HL-60/S4 treated with phorbol 12-myristate 13-acetate at 8.2 ng/mL for 4 days and 3 days (cell line): ENCODE results near the gene CGRRF1.

Experiments used
- in situ Hi-C: fragments of 300-500 bp; cut with MboI; formaldehyde crosslinking; loops from 2 replicates; pipeline ENCODE4 v1.15.0; 2022; ENCODE audit warnings: low sequenced_read_pairs

Gene CGRRF1

GRCh38 chr14:54509546-54510501 is at the start of gene CGRRF1:
Gene CGRRF1 (plus strand): TSS chr14:54509906. CDS start chr14:54509960, 54 bp downstream.
- in situ Hi-C loops = no loop called here

DNA sequence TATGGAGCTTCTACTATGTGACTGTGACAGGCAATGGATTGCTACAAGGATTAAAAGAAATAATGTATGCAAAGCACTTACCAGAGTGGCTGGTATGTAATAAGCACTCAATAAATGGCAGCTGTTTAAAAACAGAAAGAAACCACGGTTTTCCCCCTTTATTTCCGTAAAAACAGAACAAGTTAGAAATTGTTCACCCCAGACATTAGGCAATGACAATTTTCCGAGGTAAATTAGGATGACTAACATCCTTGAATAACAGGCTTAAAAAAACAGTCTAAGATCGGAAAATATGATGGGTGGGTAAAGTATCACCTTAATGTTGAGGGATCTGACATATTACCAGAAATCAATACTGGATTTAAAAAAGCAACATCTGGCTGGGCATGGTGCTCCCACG is 47.7 kb upstream of the CGRRF1 start:
- in situ Hi-C loops = no loop called here

- in situ Hi-C loops = no loop called here
Measured at GRCh38 chr14:54465654-54466053, 44.1 kb upstream of the CGRRF1 start.

DNA sequence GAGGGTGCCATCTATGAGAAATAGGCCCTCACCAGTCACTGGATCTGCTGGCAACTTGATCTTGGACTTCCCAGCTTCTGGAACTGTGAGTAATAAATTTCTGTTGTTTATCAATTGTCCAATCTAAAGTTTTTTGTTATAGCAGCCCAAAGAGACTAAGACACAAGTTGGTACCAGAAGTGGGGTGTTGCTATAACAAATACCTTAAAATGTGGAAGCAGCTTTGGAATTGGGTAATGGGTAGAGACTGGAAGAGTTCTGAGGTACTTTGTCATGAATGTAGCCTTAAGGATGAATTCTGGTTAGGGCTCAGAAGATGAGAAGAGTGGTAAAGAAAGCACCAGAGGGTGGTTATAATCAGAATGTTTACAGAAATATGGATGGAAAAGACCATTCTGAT is 42.4 kb upstream of the CGRRF1 start:
- in situ Hi-C loops = no loop called here

DNA sequence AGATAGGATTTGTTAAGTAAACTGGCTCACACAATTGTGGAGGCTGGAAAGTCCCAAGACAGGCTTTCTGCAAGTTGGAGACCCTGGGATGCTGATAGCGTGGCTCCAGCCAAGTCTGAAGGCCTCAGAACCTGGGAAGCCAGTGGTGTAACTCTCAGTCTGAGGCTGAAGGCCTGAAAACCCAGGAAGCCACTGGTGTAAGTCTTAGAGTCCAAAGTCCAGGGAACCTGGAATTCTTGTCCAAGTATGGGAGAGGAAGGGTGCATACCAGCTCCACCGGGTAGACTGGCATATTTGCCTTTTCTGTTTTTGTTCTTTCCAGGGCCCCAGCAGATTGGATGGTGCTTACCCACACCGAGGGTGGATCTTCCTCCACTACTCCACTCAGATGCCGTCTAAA is 39.0 kb upstream of the CGRRF1 start:
- in situ Hi-C loops = no loop called here

GRCh38 chr14:54471641-54472040 is 38.1 kb upstream of the CGRRF1 start:
- in situ Hi-C loops = no loop called here

DNA sequence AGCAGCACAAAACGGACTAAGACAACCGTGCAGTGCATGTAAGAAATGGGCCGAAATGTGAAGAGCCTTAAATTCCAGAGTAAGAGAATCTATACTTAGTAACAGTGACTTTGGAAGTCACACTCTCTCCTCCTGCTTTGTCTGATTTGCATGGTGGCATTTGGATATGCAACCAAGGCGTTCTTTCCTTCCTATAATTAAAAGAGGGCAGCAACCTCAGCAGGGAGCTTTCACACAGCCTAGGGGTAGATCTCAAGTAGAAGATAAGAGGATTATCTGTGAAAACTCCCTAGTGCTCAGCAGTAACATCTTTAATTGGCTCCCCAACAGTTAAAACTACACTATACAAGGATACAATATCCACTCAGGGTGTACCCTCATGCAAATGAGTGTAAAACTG is 37.4 kb upstream of the CGRRF1 start:
- in situ Hi-C loops = no loop called here

GRCh38 chr14:54474232-54474793 is 35.4 kb upstream of the CGRRF1 start:
- in situ Hi-C loops = no loop called here

DNA sequence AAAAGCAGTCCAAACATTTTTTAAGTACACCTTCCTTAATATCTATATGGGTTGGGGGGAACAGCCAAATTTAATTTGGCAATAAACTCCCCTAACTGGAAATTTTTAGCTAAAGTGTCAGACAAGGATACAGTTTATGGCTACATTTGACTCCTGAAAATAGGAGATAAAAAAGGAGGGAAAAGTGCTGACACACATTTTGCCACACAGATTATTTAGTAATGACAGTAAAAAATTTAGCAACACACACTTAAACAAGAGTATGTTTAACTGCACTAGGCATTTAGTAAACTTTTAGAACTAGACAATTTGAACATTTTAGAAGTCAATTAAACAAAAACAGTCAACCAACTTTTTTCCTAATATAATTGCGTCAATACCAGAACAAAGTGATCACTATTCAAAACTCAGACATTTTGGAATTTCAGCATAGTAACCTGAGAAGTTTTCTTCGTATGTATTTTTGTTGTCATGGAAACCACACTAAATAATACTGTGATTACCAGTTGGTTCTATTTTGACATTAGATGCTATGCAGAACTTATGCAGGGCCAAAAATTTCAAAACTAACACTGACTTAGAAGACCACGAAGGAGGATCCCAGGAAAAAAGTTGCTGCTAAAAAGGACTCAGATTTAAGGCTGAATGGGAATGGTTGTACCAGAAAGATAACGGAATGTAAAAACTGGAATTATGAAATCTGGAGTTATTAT is 34.4 kb upstream of the CGRRF1 start:
- in situ Hi-C loops = no loop called here

- in situ Hi-C loops = no loop called here
Measured at GRCh38 chr14:54475911-54476310, 33.8 kb upstream of the CGRRF1 start.

GRCh38 chr14:54478636-54479215 is 31.0 kb upstream of the CGRRF1 start:
- in situ Hi-C loops = no loop called here

- in situ Hi-C loops = no loop called here
Measured at GRCh38 chr14:54480830-54481562, 28.7 kb upstream of the CGRRF1 start.

DNA sequence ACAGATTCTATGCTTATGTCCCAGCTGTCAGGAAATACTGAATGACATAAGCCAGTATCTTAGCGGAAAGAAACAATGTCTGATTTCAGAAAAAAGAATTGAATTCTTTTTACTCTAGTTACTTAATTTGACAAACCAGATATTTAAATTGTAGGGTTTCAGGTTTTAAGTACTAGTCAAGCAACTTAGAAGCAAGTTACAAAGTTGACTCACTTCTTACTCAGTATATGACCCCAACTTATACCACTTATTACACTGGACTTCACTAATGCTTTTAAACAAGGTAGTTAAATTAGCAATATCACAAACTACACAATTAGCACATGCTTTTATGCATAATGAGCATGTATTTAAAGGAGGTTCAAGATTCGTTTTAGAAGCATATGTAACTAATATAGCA is 28.0 kb upstream of the CGRRF1 start:
- in situ Hi-C loops = no loop called here

DNA sequence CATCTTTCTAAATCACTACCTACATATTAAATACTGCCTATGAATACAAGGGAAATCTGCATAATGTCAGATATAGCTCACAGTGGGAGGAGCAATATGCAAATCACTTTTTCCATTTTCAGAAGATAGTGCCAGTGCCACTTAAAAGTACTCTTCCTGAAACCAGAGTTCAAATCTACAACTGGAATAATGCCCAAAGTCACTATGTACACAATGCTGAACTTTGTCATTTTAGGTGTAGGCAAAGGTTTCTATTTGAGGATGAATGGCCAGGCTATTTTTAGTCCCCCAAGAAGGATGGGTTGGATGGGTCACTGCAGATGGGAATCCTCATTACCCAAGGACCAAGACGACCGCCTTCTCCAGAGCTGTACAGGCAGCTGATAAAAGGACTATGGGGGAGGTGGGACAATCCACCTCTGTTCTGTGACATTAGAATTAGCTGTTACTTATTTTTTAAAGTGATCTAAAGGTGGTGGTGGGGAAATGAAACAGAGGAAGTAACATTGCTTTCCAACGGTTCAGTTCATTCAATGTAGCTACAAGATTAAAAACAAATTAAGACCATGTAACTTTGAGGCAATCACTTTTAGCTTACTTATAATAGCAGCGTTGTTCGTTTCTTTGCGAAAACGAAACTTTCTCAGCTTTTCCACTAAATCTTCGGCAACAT is 26.5 kb upstream of the CGRRF1 start:
- in situ Hi-C loops = no loop called here

GRCh38 chr14:54483846-54484245 is 25.9 kb upstream of the CGRRF1 start:
- in situ Hi-C loops = no loop called here

GRCh38 chr14:54486685-54487084 is 23.0 kb upstream of the CGRRF1 start:
- in situ Hi-C loops = no loop called here

DNA sequence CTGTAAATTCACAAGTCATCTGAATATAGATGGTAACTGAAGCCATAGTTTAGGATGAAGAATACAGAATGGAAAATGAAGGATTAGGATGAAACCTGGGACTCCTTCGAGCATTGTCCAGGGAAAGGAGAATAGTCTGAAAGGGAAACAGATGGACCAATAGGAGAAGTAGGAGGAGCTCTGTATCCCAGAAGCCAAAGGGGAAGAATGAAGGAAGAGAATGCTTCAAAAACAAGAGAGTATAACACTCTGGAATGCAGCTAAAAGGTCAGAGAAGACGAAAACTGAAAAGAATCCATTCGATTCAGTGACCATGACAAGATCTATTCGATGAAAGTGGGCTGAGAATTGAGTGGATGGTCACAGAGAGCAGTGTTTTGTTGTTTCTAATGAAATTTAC is 21.9 kb upstream of the CGRRF1 start:
- in situ Hi-C loops = no loop called here

DNA sequence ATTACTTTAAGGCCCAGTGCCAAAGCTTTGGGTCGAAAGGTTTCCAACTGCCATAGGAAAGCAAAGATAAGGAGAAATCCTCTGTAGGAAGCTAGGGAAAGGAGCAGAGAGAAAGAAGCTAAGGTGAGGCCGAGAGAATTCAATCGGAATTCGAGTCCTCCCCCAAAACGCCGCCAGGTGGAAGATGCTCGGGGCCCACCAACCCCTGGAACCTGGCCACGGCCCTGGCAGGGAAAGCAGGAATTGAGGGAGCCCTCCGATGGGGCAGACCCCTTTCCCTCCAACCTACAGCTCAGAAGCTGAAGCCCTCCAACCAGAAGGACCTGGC is 21.4 kb upstream of the CGRRF1 start:
- in situ Hi-C loops = no loop called here

DNA sequence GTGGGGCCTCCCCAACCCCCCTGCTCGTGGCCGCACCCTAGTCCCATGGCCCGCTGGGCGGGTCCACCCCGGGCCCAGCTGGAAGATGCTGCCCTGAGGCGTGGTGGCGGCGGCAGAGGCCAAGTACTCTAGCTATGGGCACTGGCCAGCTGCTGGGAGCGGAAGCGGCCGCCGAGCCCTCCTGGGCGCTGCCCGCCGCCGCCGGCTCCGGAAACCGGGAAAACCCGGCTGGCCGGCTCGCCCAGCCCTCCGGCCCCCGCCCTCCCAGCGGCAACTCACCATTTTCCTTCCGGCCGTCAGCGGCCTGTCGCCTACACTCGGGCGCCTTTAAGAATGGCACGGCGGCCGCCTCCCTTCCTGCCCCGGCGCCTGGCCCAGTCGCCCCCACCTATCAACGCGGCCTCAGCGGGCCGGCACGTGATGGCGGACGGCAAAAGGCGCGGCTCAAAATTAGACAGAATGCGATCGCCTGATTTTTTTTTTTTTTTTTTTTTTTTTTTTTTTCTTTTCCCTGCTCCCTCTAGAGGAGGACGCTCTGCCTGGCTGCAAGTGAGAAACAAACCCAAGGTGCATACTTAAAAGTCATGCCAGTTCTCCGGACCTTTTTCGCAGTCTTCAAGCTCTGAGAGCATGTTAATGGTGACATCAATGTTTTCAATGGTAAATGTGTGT is 20.9 kb upstream of the CGRRF1 start, which contains the start of gene GMFB:
Gene GMFB (minus strand): TSS at position 335 of the 672 bp plus-strand sequence. CDS start 53 bp downstream, at position 282.
- in situ Hi-C loops = no loop called here

GRCh38 chr14:54489318-54489683 is 20.4 kb upstream of the CGRRF1 start:
- in situ Hi-C loops = no loop called here
